ENCODE results near the gene FGD2.

The FGD2 gene

DNA sequence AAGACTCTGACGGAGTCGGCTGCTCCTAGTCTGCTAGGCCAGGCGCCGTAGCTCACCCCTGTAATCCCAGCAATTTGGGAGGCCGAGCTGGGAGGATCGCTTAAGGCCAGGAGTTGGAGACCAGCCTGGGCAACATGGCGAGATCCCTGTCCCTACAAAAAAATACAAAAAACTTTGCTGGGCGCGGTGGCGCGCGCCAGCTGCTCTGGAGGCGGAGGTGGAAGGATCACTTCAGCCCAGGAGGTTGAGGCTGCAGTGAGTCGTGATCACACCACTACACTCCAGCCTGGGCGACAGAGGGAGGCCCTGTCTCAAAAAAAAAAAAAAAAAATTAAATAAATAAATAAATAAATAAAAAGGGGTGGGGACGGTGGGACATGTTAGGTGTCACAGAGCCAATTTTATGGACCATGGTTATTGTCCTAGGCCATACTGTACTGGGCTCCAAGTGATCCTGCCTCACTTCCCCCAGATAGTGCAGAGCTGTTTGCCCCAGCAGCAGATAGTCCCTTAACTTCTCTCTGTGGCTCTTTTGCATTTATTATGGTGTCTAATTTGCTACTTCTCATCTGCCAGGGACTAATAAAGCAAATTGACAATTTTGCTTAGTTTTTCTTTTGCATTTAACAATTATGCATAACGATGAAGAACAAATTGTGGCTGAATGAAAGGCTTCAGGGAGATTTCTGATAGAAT lies 45.8 kb upstream of the FGD2 start:
- no peaks in the 10 kb centered on the region for H3K27me3 ChIP-seq (replicated peaks)
- no peak overlapping the region for H3K4me3 ChIP-seq (ENCODE audit: low read depth, low read length)
- H3K27ac ChIP-seq, result peak overlapping the region; percentile 33
- TF ChIP-seq, protein P1, sequence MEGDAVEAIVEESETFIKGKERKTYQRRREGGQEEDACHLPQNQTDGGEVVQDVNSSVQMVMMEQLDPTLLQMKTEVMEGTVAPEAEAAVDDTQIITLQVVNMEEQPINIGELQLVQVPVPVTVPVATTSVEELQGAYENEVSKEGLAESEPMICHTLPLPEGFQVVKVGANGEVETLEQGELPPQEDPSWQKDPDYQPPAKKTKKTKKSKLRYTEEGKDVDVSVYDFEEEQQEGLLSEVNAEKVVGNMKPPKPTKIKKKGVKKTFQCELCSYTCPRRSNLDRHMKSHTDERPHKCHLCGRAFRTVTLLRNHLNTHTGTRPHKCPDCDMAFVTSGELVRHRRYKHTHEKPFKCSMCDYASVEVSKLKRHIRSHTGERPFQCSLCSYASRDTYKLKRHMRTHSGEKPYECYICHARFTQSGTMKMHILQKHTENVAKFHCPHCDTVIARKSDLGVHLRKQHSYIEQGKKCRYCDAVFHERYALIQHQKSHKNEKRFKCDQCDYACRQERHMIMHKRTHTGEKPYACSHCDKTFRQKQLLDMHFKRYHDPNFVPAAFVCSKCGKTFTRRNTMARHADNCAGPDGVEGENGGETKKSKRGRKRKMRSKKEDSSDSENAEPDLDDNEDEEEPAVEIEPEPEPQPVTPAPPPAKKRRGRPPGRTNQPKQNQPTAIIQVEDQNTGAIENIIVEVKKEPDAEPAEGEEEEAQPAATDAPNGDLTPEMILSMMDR (IDR thresholded peaks at IDR 0.05; ENCODE audit: low read depth, low read length, missing control alignments), result no peak
- in situ Hi-C loops (cut with HindIII; ENCODE audit: low pct_ligation_motif_present, low sequenced_read_pairs), result no loop called here
- no peak for DNase-seq
- H3K36me3 ChIP-seq (replicated peaks), result no peaks in the 10 kb centered on the region

DNA sequence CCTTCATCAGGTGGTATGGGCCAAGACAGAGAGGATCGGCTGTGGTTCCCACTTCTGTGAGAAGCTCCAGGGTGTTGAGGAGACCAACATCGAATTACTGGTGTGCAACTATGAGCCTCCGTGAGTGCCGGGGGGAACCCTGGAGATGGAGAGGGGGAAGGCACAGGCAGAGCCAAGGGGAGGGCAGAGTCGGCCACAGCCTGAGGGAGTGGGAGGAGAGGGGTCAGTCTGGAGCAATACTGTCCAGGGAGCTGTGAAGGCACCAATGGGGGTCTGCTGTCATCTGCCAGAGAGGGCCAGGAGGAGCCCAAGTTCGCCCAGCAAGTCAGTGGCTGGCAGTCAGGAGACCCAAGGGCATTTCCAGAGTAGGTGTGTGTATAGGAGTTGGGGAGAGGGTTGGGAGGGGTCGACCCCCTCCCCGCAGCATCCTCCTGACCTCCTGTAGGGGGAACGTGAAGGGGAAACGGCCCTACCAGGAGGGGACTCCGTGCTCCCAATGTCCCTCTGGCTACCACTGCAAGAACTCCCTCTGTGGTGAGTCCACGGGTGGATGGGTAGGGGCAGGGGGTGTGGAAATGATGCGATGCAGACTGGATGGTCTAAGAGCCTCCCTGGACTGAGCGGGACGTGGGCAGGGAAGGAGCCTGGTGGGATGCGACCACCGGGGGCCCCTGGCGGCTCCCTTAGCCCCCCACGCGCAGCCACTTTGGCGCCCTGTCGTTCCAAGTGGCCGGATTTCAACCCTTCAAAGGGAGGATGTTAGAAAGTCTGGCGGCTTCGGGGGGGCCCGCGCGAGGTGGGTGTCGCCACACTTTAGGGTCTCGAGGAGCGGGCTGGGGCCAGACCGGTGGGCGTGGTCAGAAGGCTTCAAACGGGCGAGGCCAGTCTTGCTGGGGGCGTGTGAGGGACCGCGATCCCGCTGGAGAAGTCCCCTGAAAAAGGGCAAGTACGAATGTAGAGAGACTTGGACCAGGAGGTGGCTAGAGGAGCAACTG lies 43.7 kb upstream of the FGD2 start:
- Histone ChIP-seq H3K4me3 (ENCODE audit: low read depth, low read length) (no peak overlapping the region), H3K27me3 (replicated peaks) (no peaks in the 10 kb centered on the region), H3K27ac (no peak overlapping the region), H3K36me3 (replicated peaks) (peaks cover 5% of the 10 kb centered on the region)
- in situ Hi-C loops (cut with HindIII; ENCODE audit: low pct_ligation_motif_present, low sequenced_read_pairs), result no loop called here
- TF ChIP-seq, protein P1 (IDR thresholded peaks at IDR 0.05; ENCODE audit: low read depth, low read length, missing control alignments), result no peak
- DNase-seq, result no peak

DNA sequence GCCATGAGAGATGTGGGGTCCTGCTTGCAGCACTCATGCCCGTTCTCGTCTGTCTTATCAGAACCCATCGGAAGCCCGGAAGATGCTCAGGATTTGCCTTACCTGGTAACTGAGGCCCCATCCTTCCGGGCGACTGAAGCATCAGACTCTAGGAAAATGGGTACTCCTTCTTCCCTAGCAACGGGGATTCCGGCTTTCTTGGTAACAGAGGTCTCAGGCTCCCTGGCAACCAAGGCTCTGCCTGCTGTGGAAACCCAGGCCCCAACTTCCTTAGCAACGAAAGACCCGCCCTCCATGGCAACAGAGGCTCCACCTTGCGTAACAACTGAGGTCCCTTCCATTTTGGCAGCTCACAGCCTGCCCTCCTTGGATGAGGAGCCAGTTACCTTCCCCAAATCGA lies 42.6 kb upstream of the FGD2 start:
- H3K4me3 ChIP-seq (ENCODE audit: low read depth, low read length), result no peak overlapping the region
- in situ Hi-C loops (cut with HindIII; ENCODE audit: low pct_ligation_motif_present, low sequenced_read_pairs), result no loop called here
- H3K27ac ChIP-seq, result no peak overlapping the region
- TF ChIP-seq, protein P1 (IDR thresholded peaks at IDR 0.05; ENCODE audit: low read depth, low read length, missing control alignments), result no peak
- DNase-seq, result peak; percentile 51
- H3K36me3 ChIP-seq (replicated peaks), result peaks cover 16% of the 10 kb centered on the region
- no peaks in the 10 kb centered on the region for H3K27me3 ChIP-seq (replicated peaks)

DNA sequence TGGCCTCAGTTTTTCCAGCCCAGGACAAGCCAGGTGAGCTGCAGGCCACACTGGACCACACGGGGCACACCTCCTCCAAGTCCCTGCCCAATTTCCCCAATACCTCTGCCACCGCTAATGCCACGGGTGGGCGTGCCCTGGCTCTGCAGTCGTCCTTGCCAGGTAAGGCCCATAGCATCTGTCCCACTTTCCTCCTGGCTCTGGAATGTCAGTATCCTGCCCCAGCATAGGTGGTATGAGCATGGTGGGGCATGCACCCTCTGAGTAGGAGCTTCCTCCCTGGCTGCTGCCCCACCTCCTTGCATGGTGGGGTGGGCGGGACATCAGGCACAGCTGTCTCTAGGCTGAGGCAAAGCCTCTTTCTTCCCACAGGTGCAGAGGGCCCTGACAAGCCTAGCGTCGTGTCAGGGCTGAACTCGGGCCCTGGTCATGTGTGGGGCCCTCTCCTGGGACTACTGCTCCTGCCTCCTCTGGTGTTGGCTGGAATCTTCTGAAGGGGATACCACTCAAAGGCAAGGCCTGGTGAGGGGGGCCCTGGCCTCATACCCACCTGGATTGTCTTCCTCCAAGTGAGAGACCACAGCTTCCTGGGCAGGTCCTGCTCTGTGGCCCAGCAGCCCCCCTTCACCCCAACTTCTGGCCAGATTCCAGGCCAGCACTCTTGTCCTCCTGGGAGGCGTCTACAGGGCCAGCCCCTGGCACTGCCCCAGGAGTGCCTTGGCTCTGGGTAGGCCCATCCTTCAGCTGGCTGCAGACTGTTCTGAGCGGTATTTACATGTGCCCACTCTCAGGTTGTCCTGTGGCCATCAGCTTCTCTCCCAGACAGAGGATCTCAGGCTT lies 41.8 kb upstream of the FGD2 start:
- TF ChIP-seq, protein P1 (IDR thresholded peaks at IDR 0.05; ENCODE audit: low read depth, low read length, missing control alignments), result no peak
- Histone ChIP-seq H3K36me3 (replicated peaks) (peaks cover 24% of the 10 kb centered on the region), H3K27me3 (replicated peaks) (no peaks in the 10 kb centered on the region), H3K27ac (no peak overlapping the region), H3K4me3 (ENCODE audit: low read depth, low read length) (no peak overlapping the region)
- no peak for DNase-seq
- in situ Hi-C loops (cut with HindIII; ENCODE audit: low pct_ligation_motif_present, low sequenced_read_pairs), result no loop called here

DNA sequence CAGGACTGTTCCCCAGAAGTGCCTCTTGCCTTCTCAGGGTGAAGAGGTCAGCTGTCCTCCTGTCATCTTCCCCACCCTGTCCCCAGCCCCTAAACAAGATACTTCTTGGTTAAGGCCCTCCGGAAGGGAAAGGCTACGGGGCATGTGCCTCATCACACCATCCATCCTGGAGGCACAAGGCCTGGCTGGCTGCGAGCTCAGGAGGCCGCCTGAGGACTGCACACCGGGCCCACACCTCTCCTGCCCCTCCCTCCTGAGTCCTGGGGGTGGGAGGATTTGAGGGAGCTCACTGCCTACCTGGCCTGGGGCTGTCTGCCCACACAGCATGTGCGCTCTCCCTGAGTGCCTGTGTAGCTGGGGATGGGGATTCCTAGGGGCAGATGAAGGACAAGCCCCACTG lies 41.1 kb upstream of the FGD2 start:
- no peak for DNase-seq
- peaks cover 31% of the 10 kb centered on the region for H3K36me3 ChIP-seq (replicated peaks)
- no peaks in the 10 kb centered on the region for H3K27me3 ChIP-seq (replicated peaks)
- TF ChIP-seq, protein P1 (IDR thresholded peaks at IDR 0.05; ENCODE audit: low read depth, low read length, missing control alignments), result no peak
- H3K27ac ChIP-seq, result no peak overlapping the region
- in situ Hi-C loops (cut with HindIII; ENCODE audit: low pct_ligation_motif_present, low sequenced_read_pairs), result no loop called here
- no peak overlapping the region for H3K4me3 ChIP-seq (ENCODE audit: low read depth, low read length)

Measured in brain microvascular endothelial cell (primary cell).